ENCODE measurements around the gene C15orf61.

- TF ChIP-seq CTCF (IDR thresholded peaks at IDR 0.05) (no peak), POLR2A (IDR thresholded peaks at IDR 0.05) (no peak)
Observed at GRCh38 chr15:67534360-67534759, 13.4 kb downstream of the C15orf61 start.

Data from lower leg skin (tissue), 3 donors.